GM21423 (cell line): ENCODE results near the gene GOLGA1.
A peak's percentile ranks its signal among the peaks of the same experiment; 100 is the strongest.
"Not testable (repeated sequence)": the region's sequence is repeated elsewhere in the genome, so short reads cannot be mapped to it uniquely, and the experiment has no call there.

ENCODE experiments used
- ATAC-seq: cut with Tn5 transposase; IDR thresholded peaks from one replicate; pipeline ENCODE4 v1.9.1; 2021; ENCODE audit warnings: mild to moderate bottlenecking, moderate library complexity; ENCODE audit not compliant: unreplicated experiment

GOLGA1 gene

GRCh38 chr9:124859803-124860581 lies 80.9 kb downstream of the GOLGA1 start:
- ATAC-seq: no peak

- no peak for ATAC-seq
Observed at GRCh38 chr9:124858330-124859046, 82.4 kb downstream of the GOLGA1 start.

DNA sequence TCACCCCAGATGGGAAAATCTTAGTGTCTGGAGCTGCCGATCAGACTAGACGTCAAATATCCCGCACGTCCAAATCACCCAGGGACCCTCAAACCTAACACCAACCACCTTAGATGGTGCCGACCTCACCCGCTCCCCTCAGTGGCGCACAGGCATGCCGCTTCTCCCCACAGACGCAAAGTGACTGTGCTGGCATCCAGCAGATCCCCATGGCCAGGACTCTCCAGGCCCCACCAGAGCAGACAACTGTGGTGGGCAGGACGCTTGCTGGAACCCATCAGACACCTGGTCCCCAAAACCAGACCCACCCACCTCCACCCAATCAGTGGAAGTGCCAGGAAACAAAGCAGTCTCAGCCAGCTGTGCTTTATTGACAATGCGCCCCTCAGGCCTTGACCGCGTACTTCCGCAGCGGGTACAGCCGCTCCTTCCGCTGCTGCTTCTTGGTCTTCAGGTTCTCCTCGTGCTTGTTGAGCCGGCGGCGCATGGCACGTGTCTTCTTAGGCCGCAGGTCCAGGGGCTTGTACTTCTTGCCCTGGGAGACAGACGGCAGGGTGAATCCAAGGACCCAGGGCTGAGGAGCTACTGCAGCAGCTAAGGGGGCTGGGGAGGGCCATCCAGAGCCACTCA lies 83.2 kb downstream of the GOLGA1 start:
- no peak for ATAC-seq

DNA sequence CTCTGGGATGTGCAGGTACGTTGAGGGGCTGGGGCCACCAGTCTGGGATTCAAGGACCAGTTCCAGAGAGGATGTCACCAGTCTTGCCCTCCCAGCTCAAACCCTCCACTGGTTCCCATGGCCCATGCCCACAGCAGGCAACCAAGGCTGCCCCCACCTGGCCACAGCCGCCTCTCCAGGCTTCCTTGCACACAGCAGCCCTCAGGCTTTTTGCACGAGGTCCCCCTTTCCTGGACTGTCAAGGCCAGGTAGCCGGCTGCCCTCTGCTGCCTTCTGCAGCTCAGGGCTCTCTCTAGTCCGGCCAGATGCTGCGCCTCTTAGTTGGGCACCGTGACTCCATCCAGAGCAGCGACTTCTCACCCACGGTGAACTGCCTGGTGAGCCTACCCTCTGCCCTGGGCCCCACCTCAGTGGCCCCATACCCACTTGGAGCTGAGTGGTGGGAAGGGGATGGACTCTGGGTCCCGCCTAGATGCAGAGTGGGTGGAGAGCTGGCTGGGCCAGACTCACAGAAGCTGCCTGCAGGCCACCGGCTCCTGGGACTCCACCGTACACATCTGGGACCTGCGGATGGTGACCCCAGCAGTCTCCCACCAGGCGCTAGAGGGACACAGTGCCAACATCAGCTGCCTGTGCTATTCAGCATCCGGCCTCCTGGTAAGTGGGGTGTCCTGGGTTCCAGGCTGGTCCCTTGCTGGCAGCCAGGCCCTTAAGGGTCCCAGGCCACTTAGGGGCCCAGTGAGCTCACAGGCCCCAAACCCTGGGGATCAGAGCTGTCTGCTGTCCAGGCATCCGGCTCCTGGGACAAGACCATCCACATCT lies 84.7 kb downstream of the GOLGA1 start:
- ATAC-seq: no peak

DNA sequence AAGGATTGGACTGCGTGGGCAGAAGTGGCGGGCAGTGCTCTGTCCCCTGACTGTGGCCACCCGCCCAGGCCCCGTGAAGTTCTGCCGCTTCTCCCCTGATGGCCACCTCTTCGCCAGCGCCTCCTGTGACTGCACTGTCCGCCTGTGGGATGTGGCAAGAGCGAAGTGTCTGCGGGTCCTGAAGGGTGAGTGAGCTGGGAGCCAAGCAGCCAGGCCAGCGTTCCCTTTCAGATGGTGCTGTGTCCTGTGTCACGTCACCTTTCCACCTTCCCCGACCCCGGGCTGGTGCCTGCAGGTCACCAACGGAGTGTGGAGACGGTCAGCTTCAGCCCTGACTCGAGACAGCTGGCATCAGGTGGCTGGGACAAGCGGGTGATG lies 85.3 kb downstream of the GOLGA1 start:
- ATAC-seq: no peak

DNA sequence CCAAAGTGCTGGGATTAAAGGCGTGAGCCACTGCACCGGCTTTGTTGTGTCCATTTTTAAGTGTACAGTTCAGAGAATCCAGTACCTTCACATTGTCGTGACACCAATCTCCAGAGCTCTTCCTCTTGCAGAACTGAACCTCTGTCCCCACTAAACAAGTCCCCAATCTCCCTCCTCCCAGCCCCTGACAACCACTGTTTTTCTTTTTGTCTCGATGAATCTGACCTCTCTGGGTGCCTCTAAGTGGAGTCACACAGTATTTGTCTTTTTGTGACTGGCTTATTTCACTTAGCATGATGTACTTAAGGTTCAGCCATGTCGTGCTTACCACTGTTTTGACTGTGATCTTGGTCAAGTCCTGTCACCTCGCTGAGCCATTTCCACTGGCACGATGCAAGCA lies 86.1 kb downstream of the GOLGA1 start:
- no peak for ATAC-seq

DNA sequence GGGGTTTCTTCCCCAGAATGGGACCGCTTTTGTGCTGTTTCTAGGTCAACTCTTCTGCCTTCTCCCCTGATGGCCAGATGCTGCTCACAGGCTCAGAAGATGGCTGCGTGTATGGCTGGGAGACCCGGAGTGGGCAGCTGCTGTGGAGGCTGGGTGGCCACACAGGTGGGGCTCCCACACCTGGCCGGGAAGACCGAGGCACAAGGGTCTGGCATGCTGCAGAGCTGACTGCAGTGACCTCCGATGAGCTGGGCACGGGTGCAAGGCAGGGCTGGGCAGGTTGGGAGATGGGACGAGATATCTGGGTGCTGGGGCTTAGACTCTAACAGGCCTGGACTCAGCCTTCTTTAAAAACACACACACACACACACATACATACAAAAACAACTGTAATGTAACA lies 86.7 kb downstream of the GOLGA1 start:
- ATAC-seq: no peak

- no peak for ATAC-seq
Observed at GRCh38 chr9:124853605-124854143, 87.2 kb downstream of the GOLGA1 start.

- ATAC-seq: peak; percentile 67
Observed at GRCh38 chr9:124852829-124853531, 87.9 kb downstream of the GOLGA1 start, which contains the start of gene WDR38. Gene WDR38, plus strand, starts transcription at chr9:124853460. Its CDS starts 72 bp downstream, at chr9:124853532.

GRCh38 chr9:124852121-124852828 lies 88.6 kb downstream of the GOLGA1 start:
- no peak for ATAC-seq

GRCh38 chr9:124849801-124850200 lies 91.1 kb downstream of the GOLGA1 start:
- ATAC-seq: no peak

- ATAC-seq: no peak
Observed at GRCh38 chr9:124846969-124847368, 93.9 kb downstream of the GOLGA1 start.

- ATAC-seq: not testable (repeated sequence)
Observed at GRCh38 chr9:124846467-124846866, 94.4 kb downstream of the GOLGA1 start.

GRCh38 chr9:124844291-124844690 lies 96.6 kb downstream of the GOLGA1 start:
- no peak for ATAC-seq

- no peak for ATAC-seq
Observed at GRCh38 chr9:124843456-124844034, 97.3 kb downstream of the GOLGA1 start.

DNA sequence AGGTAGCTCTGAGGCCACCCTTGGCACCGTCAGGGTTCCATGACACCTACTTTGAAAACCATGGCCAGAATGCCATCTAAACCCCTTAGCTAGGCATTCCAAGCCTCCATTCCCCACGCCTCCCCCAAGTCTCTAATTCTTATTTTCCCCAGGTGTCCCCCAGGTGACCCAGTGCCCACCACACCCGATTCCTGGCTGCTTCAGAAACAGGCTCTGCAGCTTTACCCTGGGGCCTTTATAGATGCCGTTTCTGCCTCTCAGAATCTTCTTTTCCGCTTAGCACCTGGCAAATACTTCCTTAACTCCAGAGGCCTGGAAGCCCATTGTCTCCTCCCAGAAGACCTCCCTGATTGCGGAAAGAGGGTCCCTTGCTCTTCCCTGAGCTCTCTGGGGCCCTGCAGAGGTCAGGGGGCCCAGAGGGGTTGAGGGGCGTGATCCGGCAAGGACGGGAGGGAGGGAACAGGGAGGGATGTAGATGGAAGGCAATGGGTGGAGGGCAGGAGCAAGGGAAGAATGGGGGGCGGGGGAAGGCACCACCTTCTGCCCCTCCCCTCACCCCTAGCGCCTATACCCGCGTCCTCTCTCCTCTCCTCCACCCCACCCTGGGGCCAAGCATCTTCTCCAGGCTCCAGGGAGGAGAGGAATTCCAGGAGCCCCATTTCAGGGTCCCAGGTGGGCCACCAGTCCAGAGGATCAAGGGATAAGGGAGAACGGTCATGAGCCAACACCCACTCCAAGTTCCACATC lies 99.6 kb downstream of the GOLGA1 start:
- no peak for ATAC-seq

DNA sequence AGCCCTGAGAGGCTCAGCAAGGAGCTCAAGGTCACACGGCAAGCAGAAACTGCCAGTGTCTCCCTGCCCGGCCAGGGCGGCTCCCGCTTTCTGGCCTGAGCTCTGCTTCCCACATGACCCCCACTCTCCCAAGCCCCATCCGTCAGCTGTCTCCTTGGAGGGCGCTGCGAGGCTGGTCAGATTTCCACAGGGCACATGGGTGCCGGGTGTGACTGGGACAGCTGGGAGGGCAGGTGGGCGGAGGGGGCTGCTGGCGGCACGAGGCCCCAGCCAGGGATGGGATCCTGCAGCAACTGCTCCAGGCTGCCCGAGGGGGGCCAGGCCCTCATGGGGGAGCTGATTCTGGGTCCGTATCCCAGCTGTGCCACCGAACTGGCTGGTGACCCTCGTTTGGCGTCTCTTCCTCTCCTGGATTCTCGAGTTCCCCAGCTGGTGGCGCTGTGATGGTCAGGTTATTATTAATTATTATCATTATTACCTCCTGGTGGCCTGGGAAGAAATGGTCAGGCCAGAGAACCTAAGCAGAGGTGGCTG lies 100.5 kb downstream of the GOLGA1 start:
- ATAC-seq: no peak
